Measurements from ENCODE around the gene MEF2B.

- peak; percentile 87 for TF ChIP-seq CTCF (IDR thresholded peaks at IDR 0.05; ENCODE audit: low read length)
- no peak for TF ChIP-seq EZH2phosphoT487 (IDR thresholded peaks at IDR 0.05; ENCODE audit: low read length)
- TF ChIP-seq EZH2 (optimal IDR thresholded peaks at IDR 0.05; ENCODE audit: low read depth, low read length), result no peak
These were observed 24.1 kb downstream of the MEF2B start for GRCh38 chr19:19145684-19146608.

All from MM.1S (cell line).